Bone marrow (tissue), 2 donors: ENCODE measurements around the gene NCOR2.
A peak's percentile ranks its signal among the peaks of the same experiment; 100 is the strongest.

ENCODE experiments used
- DNase-seq, 2 donors: peaks; one replicate each; lab custom pipeline; 2025; lab: John Stamatoyannopoulos, UW

The NCOR2 gene

DNA sequence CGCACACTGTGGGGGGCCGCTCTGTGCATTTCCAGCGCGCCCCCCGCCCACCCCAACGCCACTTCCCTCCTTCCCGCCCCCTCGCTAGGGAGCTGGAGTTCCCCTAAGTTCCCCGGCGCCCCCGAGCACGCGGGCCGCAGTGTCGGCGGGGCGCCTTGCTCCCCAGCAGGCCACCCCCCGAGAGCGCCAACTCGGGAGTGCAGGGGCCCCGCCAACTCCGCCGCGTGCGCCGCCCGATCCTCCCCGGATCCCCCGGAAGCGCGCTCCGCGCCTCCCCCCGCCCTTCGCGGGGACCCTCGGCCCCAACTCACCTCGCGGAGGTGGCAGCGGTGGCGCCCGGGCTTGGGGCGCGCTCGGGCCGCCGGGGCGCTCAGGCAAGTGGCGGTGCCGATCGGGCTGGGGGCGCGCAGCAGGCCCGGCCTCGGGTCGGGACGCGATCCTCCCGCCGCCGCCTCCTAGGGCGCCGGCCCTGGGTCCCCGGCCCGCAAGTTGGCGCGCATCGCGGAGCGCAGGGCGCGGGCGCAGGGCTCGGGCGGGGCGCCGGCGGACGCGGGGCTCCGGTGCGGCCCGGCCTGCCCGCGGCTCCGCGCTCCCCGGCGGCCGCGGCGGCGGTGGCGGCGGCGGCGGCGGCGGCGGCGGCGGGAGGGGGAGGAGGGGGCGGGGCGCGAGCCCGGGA, at the start of gene NCOR2:
NCOR2 (minus strand) TSS at position 616 of the 676 bp plus-strand sequence. CDS start 72,361 bp downstream, outside the sequence.
- DNase-seq: no peak

DNA sequence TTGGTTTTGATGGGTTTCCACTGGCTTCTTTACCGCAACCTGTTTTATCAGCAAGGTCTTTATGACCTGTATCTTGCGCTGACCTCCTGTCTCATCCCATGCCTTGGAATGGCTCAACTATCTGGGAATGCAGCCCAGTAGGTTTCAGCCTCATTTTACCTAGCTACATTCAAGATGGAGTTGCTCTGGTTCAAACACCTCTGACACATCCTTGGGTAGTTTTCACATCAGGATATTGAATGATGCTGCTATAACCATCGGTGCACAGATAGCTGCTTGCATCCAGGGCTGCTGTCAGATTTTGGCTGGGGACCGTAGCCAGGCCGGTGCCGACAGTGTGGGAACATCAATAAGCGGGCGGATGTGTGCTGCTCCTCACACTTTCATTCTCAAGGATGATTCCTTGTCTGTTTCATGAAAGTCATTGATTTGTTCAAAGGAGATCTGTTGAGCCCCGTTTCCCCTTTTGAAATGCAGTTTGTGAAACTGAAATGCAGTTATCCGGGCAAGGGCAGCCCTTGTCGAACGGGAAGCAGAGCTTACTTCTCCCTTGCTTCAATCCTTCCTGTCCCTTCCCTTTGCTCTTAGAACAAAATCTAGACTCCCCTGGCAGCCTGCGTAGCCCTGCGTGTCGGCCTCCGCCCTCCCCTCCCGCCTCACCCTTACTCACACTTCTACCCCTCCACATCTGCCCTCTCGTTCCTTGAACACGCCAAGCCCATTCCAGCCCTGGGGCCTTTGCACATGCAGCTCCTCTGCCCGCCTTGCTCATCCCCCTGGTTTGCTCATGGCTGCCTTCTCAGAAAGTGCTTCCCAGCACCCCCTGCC, 49.2 kb upstream of the NCOR2 start:
- peak; percentile 21 to 74 for DNase-seq

DNA sequence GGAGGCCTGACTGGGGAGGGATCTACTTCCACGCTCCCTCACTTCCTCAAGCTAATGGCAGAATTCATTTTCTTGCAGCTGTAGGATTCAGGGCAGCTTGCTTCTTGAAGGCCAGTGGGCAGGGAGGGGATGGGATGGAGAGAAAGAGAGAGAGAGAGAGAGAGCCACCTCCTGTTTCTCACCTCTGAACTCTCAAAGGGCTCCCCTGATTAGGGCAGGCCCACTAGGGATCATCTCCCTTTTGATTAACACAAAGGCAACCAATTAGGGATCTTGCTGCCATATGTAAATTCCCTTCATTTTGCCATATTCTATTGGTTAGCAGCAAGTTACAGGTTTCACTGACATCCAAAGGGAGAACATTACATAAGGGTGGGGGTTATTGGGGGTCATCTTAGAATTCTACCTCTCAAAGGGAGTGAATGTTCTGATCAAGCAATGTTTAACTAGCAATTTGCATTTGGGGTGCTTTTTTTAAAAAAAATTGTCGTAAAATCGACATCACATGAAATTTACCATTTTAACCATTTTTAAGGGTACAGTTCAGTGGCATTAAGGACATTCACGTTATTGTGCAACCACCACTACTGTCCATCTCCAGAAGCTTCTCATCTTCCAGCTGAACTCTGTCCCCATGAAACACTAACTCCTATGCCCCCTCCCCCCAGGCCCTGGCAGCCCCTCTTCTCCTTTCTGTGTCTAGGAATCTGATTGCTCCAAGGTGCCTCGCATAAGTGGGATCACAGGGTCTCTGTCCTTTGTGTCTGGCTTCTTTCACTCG, 47.3 kb upstream of the NCOR2 start:
- no peak for DNase-seq

DNA sequence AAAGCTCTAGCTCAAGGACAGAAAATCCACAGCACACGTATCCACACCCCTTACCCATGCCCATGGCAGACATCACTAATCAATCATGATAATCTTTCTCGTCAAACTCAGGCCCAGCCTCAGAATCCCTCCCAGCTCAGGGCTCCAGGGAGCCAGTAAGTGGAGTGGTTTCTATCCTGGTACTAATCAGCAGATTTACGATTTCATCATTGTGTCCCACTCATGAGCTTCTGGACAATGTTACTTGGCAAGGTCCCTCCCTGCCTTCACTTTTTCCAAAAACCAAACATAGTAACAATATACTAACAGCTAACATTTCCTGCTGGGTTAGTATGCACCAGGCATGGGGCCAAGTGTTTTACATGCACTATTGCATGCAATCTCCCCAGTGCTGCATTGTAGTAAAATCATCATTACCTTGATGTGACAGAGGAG, 45.8 kb upstream of the NCOR2 start:
- DNase-seq: no peak

DNA sequence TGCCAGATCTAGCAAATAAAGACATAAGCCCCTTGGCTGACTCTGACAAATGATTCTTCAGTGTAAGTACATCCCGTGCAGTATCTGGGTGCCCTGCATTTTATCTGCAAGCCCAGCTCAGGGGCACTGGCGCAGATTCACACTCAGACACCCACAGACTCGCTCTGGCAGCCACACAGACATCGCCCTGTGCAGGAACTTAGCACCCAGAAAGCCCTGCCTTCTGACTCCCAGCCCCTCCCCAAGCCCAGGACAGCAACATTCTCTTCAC, 44.9 kb upstream of the NCOR2 start:
- DNase-seq: no peak

DNA sequence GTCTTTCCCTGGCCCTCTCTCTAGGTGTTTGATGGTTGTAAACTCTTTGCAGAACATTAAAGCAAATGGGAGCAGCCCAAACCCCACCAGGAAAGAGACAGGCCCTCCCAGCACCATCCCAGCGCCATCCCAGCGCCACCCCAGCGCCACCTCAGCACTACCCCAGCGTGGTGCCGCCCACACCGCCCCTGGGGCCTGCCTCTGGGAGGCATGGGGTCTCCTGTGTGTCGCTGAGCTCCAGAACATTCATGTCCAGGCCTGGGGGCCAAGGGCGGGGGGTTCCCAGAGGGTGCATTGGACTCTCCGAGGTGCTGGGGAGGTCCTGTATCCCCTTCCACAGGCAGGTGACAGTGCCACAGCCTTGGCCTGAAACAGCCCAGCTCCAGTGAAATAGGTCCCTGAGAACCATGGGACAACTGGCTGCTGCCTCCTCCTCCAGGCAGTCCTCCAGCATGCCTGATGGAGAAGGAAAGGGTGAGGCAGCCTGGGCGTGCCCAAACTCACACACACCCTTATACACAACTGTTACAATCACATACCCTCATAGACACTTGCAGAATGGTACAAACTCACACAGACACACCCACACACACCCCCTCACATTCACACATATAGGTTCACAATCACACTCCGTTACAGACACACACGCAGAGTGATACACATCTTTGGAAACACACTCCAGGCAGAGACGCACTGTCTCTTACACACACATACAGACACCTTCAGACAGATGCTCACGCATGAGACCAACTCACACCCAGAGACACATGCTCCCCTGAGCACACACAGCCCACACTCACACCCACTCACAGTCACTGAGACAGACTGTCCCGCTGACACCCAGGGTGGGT, 44.4 kb upstream of the NCOR2 start:
- DNase-seq: no peak

DNA sequence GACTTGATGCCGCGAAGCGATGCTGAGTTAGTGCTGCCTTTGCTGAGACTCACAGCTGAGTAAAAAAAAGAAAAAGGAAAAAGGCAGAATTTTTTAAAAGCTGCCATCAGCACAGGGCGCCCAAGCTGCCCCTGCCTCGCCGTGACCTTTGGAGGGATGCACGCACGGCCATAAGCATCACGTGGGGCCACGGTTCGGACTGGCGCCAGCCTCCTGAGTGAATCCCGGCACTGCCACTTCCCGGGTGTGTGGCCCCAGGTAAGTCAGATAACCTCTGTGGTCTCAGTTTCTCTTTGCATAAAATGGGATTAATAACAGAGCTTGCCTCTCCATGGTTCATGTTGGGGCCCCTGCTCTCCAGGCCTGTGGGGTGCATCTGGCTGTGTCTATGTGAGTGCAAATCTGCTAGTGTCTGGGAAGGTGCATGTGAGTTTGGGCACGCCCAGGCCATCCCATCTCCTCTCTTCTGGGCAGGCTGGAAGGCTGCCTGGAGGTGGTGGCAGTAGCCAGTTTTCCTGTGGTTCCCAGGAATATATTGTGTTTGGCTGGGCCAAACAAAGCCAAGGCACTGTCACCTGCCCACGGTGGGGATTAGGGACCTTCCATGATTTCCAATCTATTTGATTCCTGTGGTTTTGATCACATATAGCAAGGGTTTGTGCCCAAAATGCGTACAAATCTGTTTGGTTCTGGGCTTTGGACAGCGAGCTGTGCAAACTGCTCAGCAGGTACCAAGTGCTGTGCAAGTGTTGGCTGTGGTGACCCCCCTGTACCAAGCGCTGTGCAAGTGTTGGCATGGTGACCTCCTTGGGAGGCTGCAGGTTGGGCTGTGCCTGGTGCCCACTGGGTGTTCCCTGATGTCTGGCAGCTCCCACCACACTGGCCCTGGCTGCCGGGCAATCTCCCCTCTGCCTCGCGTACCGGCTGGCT, 43.5 kb upstream of the NCOR2 start:
- DNase-seq: no peak

DNA sequence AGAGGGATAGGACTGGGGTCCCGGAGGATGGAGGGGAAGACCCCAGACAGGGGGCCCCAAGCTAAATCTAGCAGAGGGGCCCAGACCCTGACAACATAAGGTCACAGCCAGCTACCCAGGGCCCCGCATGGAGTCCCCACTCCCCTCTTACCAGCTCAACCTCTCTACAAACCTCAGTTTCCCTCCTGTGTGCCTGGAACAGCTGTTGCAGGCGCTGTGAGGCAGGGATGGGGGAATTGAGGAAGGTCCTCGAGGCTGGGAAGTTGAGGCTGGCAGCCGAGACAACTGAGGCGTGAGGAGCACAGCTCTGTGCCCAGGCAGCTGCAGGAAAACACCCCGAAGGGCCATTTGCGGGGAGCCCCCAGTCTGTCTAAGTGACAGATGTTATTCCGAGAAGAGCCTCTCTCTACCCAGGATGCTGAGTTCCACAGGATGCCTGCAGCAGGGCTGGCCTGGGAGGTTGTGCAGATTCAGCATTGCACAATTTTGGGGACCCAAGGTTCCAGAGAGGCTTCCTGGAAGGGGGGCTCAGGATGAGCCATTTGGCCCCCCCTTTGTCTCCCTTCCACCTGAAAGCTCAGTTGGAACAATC, 42.7 kb upstream of the NCOR2 start:
- DNase-seq: peak in 1 of 2 donors; percentile 61

DNA sequence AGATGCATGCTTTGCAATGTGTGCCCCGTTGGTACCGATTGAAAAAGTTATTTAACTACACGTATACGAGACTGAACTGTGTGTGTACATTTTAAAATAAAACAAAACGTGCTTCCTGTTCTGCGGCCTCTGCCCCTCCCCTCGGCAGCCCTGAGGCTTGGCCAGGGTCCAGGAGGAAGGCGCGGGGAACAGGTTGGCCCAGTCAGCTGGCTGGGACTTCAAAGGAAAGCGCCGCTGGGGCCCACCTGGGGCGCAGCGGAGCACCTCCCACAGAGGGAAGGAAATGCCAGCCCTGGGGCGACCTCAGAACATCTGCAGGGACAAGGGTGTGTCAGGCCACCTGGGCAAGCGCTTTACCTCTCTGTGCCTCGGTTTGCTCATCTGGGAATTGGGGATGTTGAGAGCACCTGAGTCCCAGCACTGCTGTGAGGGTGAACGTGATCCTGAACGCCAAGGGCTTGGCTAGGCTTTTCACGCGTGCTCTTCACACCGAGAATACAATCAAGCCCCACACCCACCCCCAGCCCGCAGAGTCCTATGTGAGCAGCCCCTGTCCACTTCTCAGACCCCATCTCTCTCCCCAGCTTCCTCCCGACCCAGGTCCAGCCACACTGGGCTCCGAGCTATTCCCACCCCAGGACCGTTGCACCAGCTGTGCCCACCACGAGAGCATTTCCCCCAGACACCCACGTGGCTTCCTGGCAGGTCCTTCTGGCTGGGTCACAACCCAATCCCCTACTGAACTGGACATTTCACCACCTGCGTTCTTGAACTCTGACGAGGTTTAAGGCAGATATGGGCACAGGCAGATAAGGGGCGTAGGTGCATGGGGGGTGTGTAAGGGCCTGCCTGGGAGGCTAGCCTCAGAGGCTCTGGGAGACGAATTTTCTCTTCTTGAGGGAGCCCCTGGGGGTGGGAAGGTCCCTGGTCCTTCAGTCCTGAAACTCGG, 41.9 kb upstream of the NCOR2 start:
- peak; percentile 37 to 76 for DNase-seq

DNA sequence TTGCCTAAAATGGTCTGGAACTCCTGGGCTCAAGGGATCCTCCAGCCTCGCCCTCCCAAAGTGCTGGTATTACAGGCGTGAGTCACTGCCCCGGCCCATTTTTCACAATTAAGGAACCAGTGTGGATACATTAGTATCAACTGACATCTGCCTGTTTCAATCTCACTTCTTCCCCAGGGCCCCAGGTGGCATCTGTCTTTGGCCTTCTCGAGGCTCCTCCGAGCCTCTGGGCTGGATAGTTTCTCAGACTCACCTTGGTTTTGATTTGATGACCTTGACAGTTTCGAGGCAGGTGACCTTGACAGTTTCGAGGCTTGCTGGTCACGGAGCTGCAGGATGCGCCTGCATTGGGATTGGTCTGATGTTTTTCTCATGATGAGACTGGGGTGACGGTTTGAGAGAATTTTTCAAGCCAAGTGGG, 41.0 kb upstream of the NCOR2 start:
- peak; percentile 11 to 27 for DNase-seq

DNA sequence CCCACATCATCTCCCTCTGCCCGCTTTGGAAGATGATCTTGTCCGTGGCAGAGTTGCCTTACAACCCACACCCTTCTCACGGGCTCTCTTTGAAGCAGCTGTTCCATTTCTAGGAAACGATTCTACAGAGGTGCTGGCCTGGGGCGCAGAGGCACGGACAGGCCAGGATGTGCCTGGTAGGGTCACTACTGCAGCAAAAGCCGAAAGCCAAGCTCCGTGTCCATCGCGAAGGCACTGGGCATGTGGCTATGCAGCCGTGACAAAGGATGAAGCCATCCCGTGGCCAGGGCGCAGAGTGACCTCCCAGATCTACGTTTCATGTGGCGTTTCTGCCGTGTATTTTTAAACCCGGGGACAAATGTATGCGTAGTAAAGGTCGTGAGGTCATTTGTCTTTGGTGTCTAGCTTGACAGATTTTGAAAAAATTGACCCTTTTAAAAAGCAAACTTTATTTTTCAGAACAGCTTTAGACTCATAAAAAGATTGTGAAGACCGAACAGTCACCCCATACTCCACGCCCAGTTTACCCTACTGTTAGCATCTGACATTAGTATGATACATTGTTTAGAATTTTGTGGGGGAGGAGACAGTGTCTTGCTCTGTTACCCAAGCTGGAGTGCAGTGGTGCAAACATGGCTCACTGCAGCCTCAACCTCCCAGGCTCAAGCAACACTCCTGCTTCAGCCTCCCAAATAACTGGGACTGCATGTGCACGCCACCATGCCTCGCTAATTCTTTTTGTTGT, 40.4 kb upstream of the NCOR2 start:
- DNase-seq: no peak

DNA sequence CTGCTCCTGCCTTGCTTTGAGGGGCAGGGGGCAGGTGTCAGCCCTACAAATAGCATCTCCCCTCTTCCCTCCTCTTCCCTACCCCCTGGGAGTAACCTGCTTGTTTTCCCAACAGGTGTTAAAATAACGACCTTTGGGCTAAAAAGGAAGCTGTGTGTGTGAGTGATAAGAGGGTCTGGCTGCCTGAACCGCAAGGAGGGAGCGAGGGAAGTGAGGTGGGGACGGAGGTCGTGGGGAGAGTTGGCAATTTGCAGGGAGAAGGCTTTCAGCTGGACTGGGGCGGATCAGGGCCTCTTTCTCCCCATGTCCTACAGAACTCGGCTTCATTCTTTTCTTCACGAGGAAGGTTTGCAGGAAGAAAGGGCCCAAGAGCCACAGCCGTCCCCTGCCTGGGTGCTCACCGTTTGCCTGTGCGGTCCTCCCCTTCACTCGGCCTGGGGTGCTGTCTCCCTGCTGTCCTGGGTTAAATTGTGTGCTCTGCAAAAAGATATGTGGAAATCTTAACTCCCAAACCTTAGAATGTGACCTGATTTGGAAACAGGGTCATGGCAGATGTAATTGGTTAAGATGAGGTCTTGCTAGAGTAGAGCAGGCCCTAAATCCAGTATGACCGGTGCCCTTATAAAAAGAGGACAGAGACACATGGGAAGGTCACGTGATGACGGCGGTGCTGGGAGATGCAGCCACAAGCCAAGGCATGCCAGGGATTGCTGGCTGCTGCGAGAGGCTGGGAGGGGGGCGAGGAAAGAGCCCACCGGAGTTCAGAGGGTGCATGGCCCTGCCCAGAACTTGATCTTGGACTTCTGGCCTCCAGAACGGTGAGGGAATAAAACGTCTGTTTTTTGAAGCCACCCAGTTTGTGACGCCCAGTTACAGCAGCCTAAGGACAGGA, 38.7 kb upstream of the NCOR2 start:
- no peak for DNase-seq

DNA sequence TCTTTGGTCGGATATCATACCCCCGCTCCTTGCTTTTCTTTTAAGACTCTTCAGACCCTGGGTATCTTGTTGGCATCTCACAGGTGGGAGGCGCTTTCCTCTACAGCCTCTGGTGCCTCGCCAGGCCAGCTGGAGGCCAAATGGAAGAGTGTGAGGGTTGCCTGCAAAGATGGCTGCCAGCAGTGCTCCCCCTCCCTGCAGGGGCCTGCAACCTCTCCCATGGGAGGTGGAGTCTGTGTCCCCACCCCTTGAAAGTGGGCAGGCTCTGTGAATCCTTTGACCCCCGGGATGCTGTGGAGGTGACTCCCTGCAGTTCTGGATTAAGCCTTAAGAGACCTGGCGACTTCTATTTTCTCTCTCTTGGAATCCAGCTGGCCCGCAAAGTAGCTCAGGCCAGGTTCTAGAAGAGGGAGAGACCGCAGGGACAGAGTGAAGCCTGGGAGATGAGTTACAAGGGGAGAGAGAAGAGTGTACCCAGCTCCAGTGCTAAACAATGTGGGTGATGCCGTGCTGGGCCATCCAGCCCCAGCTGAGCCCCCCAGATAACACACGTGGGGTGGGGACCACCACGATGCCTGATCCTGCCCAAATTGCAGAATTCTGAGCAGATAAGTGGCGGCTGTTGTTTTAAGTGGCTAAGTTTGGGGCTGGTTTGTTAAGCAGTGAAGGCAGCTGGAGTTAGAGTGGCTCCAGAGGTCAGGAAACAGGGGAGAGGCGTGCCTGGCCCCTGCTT, 37.9 kb upstream of the NCOR2 start:
- no peak for DNase-seq

DNA sequence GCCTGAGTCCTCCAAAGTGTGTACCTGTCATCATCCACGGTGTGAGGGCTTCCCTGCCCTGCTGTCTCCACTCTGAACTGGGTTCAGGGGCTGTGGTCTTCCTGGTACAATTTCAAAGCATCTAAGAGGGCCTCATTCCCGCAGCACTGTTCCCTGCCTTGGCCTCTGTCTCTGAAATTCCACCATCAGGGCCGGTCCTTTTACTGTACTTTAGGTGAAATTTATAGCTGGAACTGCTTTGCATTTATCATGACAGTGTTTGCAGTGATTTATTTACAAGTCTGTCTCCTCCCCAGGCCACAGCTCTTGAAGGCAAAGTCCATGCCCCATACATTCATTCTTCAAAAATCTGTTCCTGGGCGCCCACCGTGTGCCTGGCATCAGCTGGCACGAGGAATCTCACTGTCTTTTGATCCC, 36.9 kb upstream of the NCOR2 start:
- no peak for DNase-seq

DNA sequence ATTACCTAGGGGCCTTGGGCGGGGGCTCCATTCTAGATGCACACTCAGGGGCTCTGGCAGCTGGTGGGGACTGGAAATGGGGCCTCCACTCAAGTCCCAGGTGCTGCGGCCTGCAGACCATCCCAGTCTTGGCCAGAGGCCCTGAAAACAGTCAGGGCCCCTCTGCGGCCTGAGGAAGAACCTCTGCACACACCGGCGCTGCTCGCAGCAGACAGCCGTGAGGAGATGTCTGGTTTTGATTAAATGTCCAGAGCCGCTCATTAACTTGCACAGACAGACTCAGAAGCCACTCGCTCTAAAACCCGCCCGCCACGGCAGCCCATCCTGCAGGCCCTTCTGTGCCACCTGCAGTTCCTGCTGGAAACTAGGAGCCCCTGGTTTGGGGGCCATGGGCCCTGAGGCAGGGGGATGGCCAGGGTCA, 36.4 kb upstream of the NCOR2 start:
- DNase-seq: no peak

DNA sequence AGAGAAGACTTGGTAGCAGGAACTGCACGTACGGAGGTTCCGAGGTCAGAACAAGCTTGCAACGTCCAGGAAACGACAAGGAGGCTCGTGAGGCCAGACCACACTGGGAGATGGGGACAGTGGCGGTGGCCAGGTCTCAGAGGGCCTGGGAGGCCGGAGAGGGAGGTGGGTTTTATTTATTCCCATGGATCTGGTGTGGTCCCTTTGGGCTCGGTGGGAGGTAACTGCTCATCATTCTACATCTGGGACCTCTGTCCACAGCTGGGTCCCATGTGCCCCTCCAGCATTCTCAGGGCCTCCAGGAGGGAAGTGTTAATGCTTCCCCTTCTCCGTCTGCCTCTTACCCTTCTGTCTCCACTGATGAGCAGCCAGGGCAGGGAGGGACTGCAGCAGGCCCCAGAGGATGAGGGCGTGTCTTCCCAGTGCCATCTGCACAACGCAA, 35.7 kb upstream of the NCOR2 start:
- no peak for DNase-seq

DNA sequence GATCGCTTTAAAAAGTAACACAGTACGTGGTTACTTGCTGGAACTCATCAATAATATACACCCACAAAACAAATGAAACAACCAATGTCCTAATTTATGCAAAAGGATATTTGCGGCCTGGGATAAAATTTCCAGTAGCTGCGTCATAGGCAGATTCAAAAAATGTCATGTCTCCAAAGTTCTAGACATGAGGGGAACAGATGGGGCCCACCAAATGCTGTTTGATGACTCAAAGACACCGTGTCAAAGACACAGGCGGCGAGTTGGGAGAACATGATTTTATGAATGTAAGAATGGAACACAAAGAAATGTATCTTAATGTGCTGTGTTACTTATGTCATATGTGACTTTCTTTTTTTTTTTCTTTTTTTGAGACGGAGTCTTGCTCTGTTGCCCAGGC, 34.3 kb upstream of the NCOR2 start:
- no peak for DNase-seq
